Activated T-helper 9 cell treated with anti-CD3 and anti-CD28 coated beads, Interleukin-2, amount 50 U/mL, for 16 hours (primary cell): ENCODE results near the gene BLVRB.
"Not testable (repeated sequence)": the region's sequence is repeated elsewhere in the genome, so short reads cannot be mapped to it uniquely, and the experiment has no call there.

Experiments used
- DNase-seq: peaks from one replicate; pipeline ENCODE4 v3.0.0-alpha.2; 2020; ENCODE audit warnings: low read depth

Gene BLVRB

DNA sequence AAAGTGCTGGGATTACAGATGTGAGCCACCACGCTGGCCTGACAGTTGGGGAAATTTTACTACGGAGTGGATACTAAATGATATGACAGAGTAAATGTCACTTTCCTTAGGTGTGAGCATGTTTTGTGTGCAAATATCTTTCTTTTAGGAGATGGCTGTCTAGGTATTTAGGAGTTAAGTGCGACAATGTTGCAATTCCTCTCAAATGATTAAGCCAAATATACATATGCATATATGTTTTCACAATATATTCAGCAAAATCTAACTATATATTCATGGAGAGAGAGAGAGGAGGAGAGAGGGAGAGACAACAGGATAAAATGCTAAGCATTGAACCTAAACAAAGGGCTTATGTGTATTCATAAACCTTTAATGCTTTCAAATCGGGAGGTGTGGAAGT is 16.0 kb downstream of the BLVRB start:
- DNase-seq: no peak

DNA sequence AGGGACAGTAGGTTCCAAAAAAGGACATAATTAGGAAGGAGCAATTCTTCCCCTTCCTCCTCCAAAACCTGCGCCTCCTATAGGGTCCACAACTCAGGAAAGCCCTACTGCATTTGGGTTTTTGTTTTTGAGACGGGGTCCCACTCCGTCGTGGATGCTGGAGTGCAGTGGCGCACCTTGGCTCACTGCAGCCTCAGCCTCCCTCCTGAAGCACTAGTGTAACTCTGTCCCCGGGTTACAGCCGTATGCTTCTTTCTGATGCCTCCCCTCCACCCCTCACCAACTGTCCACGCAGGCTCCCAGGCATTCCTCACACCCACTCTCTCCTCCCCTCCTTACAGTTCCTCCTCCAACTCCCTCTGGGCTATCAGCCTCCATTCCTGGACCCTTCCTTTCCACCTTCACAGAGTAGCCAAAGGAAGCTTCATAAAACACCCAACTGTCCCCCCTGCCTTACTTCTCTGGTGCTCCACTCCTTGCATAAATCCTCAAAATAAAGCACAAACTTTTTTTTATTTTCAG is 19.2 kb downstream of the BLVRB start:
- DNase-seq: no peak

DNA sequence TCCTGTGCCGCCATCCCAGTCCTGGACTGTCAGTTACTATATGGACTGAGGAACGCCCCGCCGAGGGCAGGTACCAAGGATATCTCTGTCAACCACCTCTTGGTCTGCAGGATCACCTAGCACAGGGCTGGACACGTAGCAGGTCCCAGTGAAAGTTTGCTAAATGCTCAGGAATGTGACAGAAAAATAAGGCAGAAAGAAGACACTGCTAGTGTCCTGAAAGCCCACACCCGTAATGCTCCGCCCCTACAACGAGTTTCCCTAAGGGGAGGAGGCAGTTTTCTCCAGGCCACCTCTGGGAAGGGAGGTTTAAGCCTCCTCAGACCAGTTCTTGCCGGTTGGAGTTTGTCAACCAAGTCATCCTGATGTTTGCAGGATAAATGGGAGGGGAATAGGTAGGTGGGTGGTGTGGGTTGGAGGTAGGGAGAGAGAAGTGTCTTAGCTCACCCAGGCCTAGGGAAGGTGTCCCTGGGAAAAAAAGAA is 19.7 kb downstream of the BLVRB start:
- no peak for DNase-seq

DNA sequence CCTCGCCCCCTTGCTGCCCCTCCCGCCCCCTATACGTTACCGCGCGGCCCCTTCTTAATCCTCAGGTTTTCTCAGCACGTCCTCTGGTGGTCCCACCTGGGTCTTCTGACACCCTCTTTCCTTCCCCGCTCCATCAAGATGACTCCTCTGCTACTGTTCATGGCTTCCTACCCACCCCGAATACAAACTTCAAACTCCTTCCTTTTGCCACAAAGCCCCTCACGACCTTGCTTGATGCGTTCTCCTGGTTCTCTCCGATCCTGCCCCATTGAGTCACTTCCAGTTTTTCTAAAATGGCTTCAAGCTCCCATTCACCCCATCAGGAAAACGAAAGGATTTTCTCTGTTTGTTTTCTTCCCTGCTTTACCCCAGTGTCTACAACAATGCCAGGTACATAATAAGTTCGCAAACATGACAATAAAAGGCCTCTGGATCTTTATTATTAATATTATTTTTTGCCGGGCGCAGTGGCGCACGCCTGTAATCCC is 20.7 kb downstream of the BLVRB start:
- DNase-seq: no peak

DNA sequence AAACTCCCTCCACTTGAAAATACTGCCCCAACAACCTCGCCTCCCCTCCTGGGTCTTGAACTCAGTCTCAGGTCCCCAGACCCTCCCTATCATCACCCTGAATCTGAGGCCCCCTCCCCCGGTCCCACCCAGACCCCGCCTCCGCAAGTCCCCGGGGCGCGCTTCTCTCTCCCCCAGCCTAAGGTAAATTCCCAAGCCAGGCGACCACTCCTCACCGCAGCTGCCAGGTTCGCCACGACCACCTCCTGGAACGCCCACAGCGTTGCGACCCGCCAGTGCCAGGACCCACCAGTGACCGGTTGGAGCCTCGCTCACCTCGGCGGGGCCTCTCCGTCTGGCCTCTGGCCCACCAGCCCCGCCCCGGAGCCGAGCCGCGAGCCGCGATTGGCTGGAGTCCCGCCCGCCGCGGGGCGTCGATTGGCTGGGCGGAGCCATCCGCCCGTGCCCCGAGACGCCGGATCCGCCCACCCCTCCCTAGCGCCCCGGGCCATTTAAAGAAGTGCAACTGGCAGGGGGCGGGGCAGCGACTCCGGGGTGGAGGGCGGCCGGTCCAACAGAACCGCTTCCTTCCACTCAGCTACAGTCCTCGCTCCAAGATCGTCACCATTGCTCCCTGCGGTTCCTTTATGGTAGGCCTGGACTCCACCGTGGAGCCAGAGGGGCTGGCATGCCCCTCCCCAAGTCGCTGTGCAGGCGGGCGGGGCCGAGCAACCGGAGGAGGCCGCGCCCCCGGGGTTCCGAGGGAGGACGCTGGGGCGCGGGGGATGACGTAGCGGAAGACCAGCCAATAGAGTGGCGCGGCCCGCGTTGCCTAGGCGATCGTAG is 21.3 kb downstream of the BLVRB start, which contains the start of gene SERTAD3:
TSS of gene SERTAD3 (minus strand) at position 336 of the 825 bp plus-strand sequence. CDS start 2,255 bp downstream, outside the sequence.
- peak; percentile 95 for DNase-seq

DNA sequence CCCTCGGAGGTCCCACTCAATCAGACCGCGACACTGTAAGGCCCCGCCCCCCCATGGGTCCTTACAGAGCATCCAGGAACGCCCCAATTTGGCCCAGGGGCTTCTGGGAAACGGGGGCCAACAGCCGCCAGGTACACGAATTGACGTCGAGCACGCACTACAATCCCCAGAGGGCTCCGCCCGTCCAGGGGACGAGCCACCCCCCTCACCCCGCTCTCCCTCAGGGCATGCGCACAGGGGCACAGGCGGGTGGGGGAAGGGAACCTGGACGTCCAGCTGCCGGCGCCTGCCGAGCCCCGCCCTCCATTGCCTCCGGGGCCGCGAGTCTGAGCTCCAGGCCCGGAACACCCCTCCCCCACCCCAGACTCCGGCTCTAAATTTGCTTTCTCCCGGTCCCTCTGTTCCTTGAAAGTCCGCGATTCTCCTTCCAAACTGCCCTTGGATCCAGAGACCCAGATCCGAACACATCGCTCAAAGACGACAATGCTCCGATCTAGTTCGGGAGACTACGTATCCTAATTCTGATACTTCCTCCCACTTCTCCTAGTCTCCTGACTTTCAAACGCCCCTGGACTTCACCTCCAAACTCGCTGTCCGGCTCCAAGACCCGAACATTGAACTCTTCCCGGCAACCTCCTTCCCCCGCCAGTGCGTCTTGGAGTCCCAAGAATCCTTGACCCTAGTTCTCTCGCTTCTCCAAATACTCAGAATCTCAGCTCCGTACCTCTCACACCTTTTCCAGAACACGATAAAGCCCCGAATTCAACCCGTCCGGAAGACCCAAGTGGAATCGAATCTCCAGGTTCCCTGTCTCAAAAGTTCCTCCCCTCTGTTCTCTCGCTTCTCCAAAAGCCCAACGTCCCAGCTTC is 22.2 kb downstream of the BLVRB start:
- DNase-seq: peak; percentile 98

DNA sequence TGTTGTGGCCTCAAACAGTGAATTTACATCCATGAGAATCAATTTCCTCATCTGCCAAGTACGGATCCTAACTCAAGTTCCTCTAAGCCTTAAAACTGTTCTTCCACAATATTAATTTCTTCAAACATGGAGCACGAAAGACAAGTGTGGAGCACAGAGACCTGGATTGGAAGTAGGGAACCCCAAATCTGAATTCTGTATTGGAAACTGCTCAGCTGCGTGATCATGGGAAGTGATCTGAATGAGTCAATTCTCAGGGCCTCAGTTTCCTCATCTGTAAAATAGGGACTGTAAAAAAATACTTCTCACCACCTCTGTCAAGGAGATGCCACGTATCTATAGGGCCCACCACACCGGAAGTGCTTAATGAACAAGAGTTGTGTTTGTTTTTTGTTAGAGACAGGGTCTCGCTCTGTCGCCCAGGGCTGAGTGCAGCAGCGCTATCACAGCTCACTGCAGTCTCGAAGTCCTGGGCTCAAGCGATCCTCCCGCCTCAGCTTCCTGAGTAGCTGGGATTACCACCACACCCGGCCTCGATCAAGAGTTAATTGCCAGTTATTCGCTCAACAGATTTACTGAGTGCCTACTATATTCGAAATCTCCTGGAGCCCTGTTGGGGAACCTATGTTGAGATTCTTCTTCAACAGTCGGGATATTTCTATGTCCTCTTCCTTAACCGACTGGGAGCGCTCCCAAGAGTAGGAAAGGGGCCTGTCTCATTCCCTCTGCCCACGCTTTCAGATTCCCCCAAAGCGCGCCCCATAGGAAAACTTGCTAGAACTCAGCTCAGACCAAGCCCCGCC is 23.0 kb downstream of the BLVRB start:
- no peak for DNase-seq

DNA sequence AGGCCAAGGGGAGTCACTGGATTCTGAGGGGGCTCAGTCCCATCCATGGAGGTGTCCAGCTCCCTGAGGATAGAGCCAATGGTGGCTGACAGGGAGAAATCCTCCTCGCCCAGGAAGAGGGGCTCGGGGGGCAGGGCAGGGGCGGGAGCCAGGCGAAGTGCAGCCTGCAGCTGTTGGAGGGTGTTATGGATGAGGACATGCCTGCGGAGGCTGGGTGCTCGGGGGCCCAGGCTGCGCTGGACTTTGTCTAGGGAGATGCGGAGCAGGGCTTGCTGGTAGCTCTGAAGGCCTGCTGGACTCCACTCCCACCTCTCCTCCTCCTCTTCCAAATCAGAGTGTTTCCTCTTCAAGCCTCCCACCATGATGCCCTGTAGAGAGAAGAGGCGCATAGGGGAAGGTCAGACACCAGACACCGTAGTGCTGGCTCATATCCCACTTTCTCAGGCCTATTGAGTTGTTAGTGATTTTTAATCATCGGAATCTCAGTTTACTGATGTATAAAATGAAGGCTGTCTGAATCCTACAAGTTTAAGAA is 23.8 kb downstream of the BLVRB start:
- DNase-seq: no peak

DNA sequence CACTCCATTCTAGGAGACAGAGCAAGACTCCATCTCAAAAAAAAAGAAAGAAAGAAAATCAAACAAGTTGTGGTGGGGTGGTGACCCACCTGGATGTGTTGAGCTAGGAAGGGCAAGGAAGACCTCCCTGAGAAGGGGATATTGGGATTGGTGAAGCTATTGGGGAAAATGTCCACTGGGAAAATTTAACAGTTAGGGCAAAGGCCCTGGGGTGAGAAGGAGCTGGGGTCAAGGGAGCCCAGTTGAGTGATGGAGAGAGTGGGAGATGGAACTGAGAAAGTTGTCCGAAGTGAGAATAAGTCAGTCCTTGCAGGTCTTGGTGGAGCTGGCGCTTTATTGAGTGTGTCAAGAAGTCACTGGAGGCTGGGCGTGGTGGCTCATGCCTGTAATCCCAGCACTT is 27.3 kb downstream of the BLVRB start:
- DNase-seq: no peak

DNA sequence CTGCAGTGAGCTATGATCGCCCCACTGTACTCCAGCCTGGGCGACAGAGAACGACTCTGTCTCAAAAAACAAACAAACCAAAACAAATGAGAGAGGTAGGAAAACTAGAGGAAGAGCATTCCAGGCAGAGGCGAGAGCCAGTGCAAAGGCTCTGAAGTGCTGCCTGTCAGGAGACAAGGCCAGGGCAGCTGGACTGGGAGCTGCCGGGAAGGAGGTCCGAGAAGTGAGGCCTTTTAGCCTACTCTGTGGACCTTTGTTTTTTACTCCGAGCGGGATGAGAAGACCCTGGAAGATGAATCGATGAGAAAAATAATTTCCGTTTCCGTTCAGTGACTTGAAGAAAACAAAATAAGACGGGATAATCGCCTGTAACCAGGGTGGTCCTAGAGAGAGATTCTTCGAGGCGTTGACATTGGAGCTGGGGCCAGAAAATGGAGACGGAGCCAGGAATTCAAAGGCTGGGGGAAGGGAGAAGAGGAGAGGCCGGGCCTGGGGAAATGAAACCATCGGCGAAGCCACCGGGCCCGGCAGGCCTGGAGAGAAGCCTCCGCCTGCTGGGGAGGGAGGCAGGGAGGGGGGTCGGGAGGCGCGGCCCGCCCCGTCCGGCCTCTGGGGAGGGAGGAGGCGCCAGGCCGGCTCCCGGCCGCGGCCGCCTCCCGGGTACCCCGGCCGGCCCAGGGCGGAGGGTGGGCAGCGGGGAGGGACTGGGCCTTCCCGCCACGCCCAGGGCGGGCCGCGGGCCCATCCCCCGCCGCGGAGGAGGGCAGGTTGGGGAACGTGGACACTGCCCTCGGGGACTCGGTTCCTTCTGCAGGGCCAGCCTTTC is 31.9 kb downstream of the BLVRB start:
- DNase-seq: peak; percentile 35

DNA sequence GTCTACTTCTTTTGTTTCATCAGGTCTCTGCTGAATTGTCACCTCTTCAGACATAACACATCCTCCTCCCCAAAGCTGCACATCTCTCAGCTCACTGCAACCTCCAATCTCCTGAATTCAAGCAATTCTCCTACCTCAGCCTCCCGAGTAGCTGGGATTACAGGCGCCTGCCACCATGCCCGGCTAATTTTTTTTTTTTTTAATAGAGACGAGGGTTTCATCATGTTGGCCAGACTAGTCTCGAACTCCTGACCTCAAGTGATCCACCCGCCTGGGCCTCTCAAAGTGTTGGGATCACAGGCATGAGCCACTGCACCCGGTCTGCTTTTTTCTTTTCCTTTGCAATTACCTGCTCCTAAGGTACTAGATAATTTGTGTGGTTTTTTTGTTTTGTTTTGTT is 32.8 kb downstream of the BLVRB start:
- DNase-seq: not testable (repeated sequence)

DNA sequence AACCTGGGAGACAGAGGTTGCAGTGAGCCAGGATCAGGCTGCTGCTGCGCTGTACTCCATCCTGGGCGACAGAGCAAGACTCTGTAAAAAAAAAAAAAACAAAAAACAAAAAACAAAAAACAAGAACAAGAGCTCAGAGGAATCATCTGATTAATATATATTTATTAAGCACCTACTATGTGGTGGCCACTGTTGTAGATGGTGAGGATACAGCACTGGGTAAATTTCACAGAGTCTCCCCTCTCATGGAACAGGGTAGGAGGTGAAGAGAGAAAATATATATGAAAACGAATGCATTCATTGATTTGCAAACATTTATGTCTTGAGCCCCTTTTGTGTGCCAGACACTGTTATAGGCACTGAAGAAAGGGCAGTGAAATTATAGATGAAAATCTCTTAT is 33.8 kb downstream of the BLVRB start:
- no peak for DNase-seq

DNA sequence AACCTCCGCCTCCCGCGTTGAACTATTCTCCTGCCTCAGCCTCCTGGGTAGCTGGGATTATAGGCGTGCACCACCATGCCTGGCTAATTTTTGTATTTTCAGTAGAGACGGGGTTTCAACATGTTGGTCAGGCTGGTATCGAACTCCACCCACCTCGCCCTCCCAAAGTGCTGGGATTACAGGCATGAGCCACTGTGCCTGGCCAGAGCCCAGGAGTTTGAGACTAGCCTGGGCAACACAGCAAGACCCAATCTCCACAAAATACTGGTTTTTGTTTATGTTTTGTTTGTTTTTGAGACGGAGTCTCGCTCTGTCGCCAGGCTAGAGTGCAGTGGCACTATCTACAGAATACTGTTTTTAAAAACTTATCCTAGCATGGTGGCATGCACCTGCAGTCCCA is 35.3 kb downstream of the BLVRB start:
- DNase-seq: not testable (repeated sequence)

DNA sequence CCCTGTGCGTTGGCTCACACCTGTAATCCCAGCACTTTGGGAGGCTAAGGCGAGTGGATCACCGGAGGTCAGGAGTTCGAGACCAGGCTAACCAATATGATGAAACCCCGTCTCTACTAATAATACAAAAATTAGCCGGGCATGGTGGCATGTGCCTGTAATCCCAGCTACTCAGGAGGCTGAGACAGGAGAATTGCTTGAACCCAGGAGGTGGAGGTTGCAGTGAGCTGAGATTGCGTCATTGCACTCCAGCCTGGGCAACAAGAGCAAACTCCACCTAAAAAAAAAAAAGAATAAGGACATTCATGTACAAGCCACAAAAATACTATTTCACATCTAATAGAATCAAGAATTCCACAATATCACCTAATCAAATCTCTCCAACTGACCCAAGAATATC is 37.3 kb downstream of the BLVRB start:
- DNase-seq: not testable (repeated sequence)

DNA sequence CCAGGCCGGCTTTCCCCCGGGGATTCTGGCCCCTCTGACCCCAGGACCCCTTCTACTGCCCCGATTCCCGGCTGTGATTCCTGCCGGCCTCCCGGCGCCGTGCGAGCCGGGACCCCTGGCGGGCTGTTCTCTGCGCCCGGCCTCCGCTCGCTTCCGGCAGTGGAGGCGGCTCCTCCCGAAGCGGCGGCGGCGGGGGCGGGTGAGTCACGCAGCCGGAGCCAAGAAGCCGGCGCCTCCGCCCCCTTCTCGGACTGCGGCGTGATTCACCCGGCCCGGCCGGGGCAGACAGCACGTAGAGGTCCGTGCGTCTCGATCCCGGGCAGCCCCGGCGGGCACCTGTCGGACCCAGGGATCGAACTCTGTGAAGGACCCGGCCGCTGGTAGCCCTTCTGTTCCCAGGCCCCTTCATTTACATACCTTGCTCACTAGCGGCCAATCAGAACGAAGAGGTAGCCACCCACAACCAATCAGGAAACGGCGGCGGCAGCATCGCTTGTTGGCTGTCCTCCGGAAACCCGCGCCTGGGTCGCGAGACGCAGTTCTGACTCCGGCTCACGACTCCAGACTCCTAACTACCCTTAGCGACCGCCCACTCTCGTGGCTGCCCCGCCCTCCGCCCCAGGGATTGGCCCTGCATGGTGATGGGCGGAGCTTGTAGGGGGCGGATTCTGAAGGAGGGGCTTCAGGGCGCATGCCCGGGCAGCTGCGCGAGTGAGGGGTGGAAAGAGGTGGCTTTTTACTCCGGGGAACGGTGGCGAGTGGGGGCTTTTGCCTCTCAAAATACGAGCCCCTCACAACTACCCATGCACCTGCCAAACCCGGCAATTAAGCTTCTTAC is 39.9 kb downstream of the BLVRB start, which contains the start of gene SERTAD1:
TSS of gene SERTAD1 (minus strand) at position 543 of the 838 bp plus-strand sequence. CDS start 2,446 bp downstream, outside the sequence.
- peak; percentile 100 for DNase-seq

DNA sequence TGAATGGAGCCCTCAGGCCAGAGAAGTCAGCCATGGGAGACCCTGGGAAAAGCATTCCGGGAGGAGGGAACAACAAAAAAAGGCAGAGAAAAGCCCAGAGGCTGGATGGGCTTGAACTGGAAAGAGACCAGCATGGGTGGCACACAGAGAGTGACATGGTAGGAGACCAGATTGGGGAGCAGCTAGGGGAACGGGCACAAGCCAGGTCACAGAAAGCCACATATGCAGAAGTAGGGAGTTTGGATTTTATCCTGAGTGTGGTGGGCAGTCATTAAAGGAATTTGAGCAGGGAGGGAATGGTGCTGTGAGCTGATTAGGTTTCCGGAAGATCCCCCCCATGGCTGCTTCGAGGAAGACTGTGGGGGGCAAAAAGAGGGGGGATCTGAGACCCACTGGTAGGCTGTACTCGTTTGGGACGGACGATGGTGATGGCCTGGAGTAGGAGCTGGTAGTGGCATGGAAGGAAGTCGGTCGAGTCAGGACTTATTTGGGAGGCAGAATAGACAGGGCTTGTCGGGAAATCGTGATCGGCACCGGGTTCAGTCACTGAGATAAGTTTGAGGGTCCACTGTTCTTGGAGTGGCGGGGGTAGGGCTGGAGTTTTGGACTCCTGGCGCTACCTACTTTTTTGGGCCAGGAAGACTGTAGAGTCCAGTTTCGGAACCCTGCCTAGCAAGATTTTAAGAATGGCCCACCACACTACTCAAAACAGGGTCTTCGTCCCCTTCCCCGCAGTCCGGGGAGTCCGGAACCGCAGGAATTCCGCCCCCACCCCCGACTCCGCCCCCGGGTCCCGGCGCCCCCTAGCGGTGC is 40.7 kb downstream of the BLVRB start:
- no peak for DNase-seq

DNA sequence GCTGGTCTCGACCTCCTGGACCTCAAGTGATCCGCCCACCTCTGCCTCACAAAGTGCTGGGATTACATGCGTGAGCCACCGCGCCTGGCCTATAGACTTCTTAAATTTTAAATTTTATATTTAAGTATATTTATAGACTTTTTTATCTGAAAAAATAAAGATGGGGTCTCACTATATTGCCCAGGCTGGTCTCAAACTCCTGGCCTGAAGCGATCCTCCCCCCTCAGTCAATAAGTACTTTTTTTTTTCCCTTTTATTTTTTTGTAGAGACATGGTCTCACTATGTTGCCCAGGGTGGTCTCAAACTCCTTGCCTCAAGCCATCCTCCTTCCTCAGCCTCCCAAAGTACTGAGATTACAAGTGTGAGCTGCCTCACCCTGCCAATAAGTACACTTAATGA is 41.6 kb downstream of the BLVRB start:
- no peak for DNase-seq

DNA sequence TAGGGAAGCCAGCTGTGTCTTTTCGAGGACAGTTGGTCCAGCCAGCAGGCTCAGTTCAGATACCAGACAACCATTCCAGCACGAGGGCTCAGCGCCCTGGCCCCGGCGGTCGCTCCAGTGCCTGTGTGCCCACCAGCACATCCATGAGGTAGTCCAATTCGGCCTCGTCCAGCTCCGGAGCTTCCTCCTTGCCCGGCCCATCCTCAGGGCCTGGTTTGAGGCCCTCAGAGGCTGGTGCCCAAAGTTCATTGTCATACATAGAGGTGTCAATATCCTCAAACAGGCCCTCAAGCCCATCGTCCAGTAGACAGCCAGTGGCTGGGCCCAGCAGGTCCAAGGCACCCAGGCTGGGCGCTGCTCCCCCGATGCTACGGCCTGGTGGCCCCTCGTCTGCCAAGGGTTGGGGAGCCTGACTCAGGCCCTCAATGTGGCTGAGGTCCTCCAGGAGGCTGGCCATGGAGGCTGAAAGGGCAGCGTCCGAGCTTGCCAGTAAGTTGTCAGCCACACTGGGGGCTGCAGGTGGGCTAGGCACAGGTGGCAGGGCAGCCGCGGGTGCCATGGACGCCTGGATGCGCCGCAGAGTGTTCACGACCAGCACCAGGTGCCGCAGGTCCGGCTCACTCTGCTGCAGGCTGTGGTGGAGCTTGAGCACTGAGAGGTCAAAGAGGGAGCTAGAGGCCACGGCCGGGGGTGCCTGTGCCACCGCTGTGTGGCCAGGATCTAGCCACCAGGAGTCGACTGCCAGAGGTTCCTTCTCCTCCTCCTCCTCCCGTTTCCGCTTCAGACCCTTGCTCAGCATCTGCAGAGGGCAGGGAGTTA is 42.6 kb downstream of the BLVRB start:
- DNase-seq: no peak
